ENCODE data around the gene LYPD6B. TPM values are rescaled to one million over a fixed set of nuclear protein-coding genes. Genes with fewer than 3 reads are reported as not detected.

Gene LYPD6B
- polyA plus RNA-seq, 3 donors from 2014 or later: not detected

GRCh38 chr2:149020432-149020851 lies 18.1 kb upstream of the LYPD6B start:
- Mint-ChIP-seq H3K4me1 (no peaks in the 10 kb centered on the region), H3K36me3 (no peaks in the 10 kb centered on the region), H3K4me3 (no peak overlapping the region), H3K27ac (no peak overlapping the region), H3K9me3 (no peaks in the 10 kb centered on the region), H3K27me3 (ENCODE audit: low read depth in 3 of 3) (peaks cover 0 to 4% (median 0%) of the 10 kb centered on the region in 3 donors)
- no peak for DNase-seq

- no peaks in the 10 kb centered on the region for H3K9me3 Mint-ChIP-seq
- H3K4me1 Mint-ChIP-seq: no peaks in the 10 kb centered on the region
- DNase-seq: no peak
- H3K27me3 Mint-ChIP-seq (ENCODE audit: low read depth in 3 of 3): no peaks in the 10 kb centered on the region
- no peak overlapping the region for H3K4me3 Mint-ChIP-seq
- no peak overlapping the region for H3K27ac Mint-ChIP-seq
- no peaks in the 10 kb centered on the region for H3K36me3 Mint-ChIP-seq
These were observed 17.2 kb upstream of the LYPD6B start for GRCh38 chr2:149021271-149021719.

- Mint-ChIP-seq H3K27ac (no peak overlapping the region), H3K4me3 (no peak overlapping the region), H3K4me1 (no peaks in the 10 kb centered on the region), H3K9me3 (no peaks in the 10 kb centered on the region), H3K36me3 (no peaks in the 10 kb centered on the region), H3K27me3 (ENCODE audit: low read depth in 3 of 3) (no peaks in the 10 kb centered on the region)
- no peak for DNase-seq
These were observed 16.7 kb upstream of the LYPD6B start for GRCh38 chr2:149021761-149022160.

DNA sequence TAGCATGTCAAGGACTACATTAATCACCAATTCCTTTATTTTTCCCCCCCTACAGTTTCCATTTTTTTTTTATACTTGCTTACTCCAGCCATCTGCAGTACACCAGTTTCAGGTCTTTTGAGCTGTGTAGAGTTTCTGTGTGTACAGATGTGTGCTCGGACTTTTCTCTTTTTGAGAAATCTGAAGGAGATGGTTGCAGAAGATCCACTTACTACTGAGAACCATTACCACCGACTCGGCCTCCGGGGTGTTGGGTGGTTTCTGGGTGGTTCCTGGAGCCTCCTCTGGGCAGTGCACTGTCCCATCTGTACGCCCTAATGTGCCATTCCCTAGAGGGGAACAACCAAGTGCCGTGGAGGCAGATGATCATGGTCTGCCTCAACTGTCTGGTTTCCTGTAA lies 15.4 kb upstream of the LYPD6B start:
- DNase-seq: no peak
- H3K36me3 Mint-ChIP-seq: no peaks in the 10 kb centered on the region
- no peak overlapping the region for H3K27ac Mint-ChIP-seq
- H3K4me1 Mint-ChIP-seq: no peaks in the 10 kb centered on the region
- no peak overlapping the region for H3K4me3 Mint-ChIP-seq
- no peaks in the 10 kb centered on the region for H3K27me3 Mint-ChIP-seq (ENCODE audit: low read depth in 3 of 3)
- no peaks in the 10 kb centered on the region for H3K9me3 Mint-ChIP-seq

DNA sequence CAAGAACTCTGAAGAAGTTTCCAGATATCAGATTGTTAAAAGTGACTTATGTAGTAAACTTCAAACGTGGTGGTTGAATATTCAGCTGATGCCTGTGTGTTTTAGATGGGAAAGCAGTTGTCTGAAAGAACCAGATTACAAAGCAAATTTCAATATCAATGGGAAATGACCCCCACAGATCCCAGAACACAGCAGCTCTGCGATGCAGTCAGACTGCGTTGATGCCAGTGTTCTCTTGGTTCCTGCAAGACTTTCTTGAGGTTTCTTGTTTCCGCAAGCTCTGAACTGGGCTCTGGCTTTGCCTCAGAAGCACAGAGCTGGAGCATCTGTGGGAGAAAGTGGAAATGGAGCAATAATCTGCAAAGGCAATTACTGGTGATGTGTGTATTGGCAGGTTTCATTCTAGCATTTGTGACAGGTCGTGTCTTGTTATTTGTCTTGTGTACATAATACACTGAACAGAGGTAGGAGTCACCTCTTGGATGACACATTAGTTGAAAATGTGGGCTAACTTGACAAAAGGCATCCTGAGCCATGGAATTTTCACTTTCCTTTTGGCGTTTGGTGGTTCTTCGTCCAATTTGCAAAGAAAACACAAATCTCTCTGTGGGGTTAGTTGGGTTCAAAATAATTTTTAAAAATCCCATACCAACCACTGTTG lies 10.8 kb upstream of the LYPD6B start:
- H3K4me1 Mint-ChIP-seq: no peaks in the 10 kb centered on the region
- no peaks in the 10 kb centered on the region for H3K36me3 Mint-ChIP-seq
- H3K9me3 Mint-ChIP-seq: no peaks in the 10 kb centered on the region
- no peak overlapping the region for H3K4me3 Mint-ChIP-seq
- H3K27me3 Mint-ChIP-seq (ENCODE audit: low read depth in 3 of 3): peaks cover 0 to 7% (median 2%) of the 10 kb centered on the region in 3 donors
- DNase-seq: no peak
- no peak overlapping the region for H3K27ac Mint-ChIP-seq

- no peak overlapping the region for H3K27ac Mint-ChIP-seq
- H3K36me3 Mint-ChIP-seq: no peaks in the 10 kb centered on the region
- no peak overlapping the region for H3K4me3 Mint-ChIP-seq
- no peaks in the 10 kb centered on the region for H3K4me1 Mint-ChIP-seq
- peaks cover 0 to 7% (median 2%) of the 10 kb centered on the region in 3 donors for H3K27me3 Mint-ChIP-seq (ENCODE audit: low read depth in 3 of 3)
- DNase-seq: no peak
- H3K9me3 Mint-ChIP-seq: no peaks in the 10 kb centered on the region
These were observed 10.1 kb upstream of the LYPD6B start for GRCh38 chr2:149028377-149028776.

DNA sequence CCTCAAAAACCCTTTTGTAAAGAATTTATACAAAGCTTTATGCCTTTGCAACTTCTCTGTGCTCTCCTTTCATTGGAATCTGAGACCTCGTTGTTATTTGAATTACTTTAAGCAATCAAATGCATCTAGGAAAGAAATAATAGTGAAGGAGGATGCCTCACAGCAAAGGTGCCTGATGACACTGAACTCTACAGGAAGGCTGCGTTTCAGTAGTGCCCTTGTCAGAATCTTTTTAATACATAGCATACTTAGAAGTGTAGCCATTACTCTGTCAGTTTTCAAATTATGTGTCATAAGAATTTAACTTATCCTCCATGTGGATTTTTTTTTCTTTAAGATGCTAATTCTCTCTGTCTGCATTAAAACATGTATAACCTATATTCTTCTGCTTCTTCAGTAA lies 9.6 kb upstream of the LYPD6B start:
- no peaks in the 10 kb centered on the region for H3K36me3 Mint-ChIP-seq
- H3K27ac Mint-ChIP-seq: no peak overlapping the region
- no peaks in the 10 kb centered on the region for H3K9me3 Mint-ChIP-seq
- DNase-seq: no peak
- no peaks in the 10 kb centered on the region for H3K4me1 Mint-ChIP-seq
- peaks cover 0 to 7% (median 2%) of the 10 kb centered on the region in 3 donors for H3K27me3 Mint-ChIP-seq (ENCODE audit: low read depth in 3 of 3)
- no peak overlapping the region for H3K4me3 Mint-ChIP-seq

GRCh38 chr2:149029307-149029965 lies 9.1 kb upstream of the LYPD6B start:
- no peaks in the 10 kb centered on the region for H3K36me3 Mint-ChIP-seq
- no peak overlapping the region for H3K4me3 Mint-ChIP-seq
- no peak overlapping the region for H3K27ac Mint-ChIP-seq
- H3K4me1 Mint-ChIP-seq: no peaks in the 10 kb centered on the region
- H3K27me3 Mint-ChIP-seq (ENCODE audit: low read depth in 3 of 3): peaks cover 0 to 7% (median 2%) of the 10 kb centered on the region in 3 donors
- DNase-seq: no peak
- no peaks in the 10 kb centered on the region for H3K9me3 Mint-ChIP-seq

GRCh38 chr2:149031396-149031795 lies 7.1 kb upstream of the LYPD6B start:
- Mint-ChIP-seq H3K9me3 (no peaks in the 10 kb centered on the region), H3K27me3 (ENCODE audit: low read depth in 3 of 3) (peaks cover 0 to 10% (median 4%) of the 10 kb centered on the region in 3 donors), H3K4me3 (no peak overlapping the region), H3K36me3 (no peaks in the 10 kb centered on the region), H3K4me1 (no peaks in the 10 kb centered on the region), H3K27ac (no peak overlapping the region)
- DNase-seq: no peak

DNA sequence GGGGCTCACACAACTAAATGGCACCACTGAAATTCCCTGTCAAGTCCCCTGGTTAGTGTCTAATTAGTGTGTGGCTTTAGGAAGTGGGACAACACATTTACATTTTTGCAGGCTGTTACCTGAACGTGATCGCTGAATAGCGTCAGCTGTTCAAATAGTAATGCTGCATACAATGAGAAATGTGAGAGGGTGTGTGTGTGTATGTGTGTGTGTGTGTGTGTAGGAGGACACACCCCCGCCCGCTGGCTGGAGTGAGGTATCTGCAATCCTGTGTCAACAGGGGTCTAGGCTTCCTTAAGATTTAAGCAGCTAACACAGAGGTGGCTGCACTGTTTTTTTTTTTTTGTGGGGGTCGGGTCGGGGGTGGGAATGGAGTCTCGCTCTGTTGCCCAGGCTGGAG lies 4.8 kb upstream of the LYPD6B start:
- H3K9me3 Mint-ChIP-seq: no peaks in the 10 kb centered on the region
- DNase-seq: no peak
- no peak overlapping the region for H3K4me3 Mint-ChIP-seq
- H3K27me3 Mint-ChIP-seq (ENCODE audit: low read depth in 3 of 3): peaks cover 6 to 20% (median 8%) of the 10 kb centered on the region in 3 donors
- H3K36me3 Mint-ChIP-seq: no peaks in the 10 kb centered on the region
- H3K4me1 Mint-ChIP-seq: no peaks in the 10 kb centered on the region
- H3K27ac Mint-ChIP-seq: no peak overlapping the region

DNA sequence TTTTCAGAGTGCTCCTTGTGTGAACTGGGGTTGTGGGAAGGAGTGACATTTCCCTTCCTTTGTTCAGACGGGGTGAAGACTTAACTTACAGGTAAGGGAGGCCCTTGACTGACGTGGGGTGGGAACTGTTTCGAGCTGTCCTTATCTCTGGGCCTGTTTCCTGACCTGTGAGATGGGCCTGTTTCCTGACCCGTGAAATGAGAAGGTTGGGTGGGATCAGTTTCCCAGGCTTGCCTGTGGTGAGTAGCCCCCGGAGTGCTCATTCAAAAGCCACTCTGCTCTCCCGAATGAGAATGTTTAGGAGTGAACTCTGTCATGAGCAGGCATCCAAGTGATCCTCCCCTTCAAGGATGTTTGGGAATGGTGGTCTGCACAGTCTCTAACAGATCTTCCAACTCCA lies 4.1 kb upstream of the LYPD6B start:
- Mint-ChIP-seq H3K36me3 (no peaks in the 10 kb centered on the region), H3K9me3 (no peaks in the 10 kb centered on the region), H3K27me3 (ENCODE audit: low read depth in 3 of 3) (peaks cover 6 to 20% (median 8%) of the 10 kb centered on the region in 3 donors), H3K4me1 (no peaks in the 10 kb centered on the region), H3K27ac (no peak overlapping the region), H3K4me3 (no peak overlapping the region)
- DNase-seq: no peak

GRCh38 chr2:149036507-149037293 lies 1.8 kb upstream of the LYPD6B start:
- DNase-seq: no peak
- no peak overlapping the region for H3K27ac Mint-ChIP-seq
- H3K4me1 Mint-ChIP-seq: no peaks in the 10 kb centered on the region
- no peaks in the 10 kb centered on the region for H3K9me3 Mint-ChIP-seq
- H3K4me3 Mint-ChIP-seq: no peak overlapping the region
- H3K36me3 Mint-ChIP-seq: no peaks in the 10 kb centered on the region
- peaks cover 9 to 18% (median 16%) of the 10 kb centered on the region in 3 donors for H3K27me3 Mint-ChIP-seq (ENCODE audit: low read depth in 3 of 3)

DNA sequence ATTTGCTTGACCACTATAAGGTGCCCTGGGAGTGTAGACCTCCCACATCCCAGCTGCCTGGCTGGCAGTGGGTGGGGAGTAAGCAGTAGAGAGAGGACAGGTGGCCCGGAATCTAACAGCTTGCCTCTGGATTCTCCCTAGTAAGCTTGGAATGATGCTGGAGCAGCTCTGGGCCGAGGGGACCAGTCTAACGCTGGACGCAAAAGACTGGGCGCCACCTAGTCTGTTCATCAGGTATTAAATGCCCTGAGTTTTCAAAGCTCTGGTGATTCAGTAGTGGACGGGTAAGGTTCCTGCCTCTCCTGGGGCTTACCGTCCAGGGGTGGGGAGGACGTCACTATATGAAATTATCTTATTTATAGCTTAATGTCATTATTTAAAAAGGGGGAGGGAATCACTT lies 648 bp upstream of the LYPD6B start:
- H3K4me3 Mint-ChIP-seq: no peak overlapping the region
- H3K36me3 Mint-ChIP-seq: no peaks in the 10 kb centered on the region
- H3K4me1 Mint-ChIP-seq: no peaks in the 10 kb centered on the region
- H3K27ac Mint-ChIP-seq: no peak overlapping the region
- no peak for DNase-seq
- peaks cover 9 to 20% (median 18%) of the 10 kb centered on the region in 3 donors for H3K27me3 Mint-ChIP-seq (ENCODE audit: low read depth in 3 of 3)
- H3K9me3 Mint-ChIP-seq: no peaks in the 10 kb centered on the region

DNA sequence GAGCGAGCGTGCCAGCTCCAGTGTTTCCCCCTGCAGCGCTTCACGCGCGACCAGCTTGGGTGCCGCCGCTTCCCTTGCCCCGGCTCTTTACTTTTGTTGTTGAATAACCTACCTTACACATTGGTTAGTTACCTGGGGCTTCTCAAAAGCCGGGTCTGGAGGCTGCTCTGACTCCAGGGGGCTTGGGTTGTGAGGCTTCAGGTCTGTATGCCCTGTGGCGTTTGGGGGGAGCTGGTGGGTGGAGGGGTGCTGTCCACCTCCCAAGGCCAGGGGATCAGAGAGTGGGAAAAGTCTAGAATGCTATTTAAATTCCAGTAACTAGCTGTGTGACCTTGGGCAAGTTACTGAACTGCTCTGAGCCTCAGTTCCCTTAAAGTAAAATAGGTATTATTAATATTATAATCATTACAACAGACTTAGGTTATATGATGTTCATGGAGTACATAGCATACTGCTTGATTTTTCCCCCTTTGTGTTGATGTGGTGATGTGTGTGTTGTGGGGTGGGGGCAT lies 770 bp downstream of the LYPD6B start:
- Mint-ChIP-seq H3K27me3 (ENCODE audit: low read depth in 3 of 3) (peaks cover 9 to 20% (median 19%) of the 10 kb centered on the region in 3 donors), H3K36me3 (no peaks in the 10 kb centered on the region), H3K27ac (no peak overlapping the region), H3K4me3 (no peak overlapping the region), H3K9me3 (no peaks in the 10 kb centered on the region), H3K4me1 (no peaks in the 10 kb centered on the region)
- no peak for DNase-seq
